Measurements from ENCODE around the gene MALL. TPM values are rescaled to one million over a fixed set of nuclear protein-coding genes. Genes with fewer than 3 reads are reported as not detected.

Gene MALL
- total and polyA plus RNA-seq, 2 of the 13 experiments (the other 11 are each of a cell fraction or from before 2014, with no cell fraction given): not detected

- TF ChIP-seq CEBPB (IDR thresholded peaks at IDR 0.05; ENCODE audit: borderline replicate concordance, low read depth, low read length) (no peak), HNRNPUL1 (IDR thresholded peaks at IDR 0.05; ENCODE audit: low read depth, low read length) (no peak), GTF2F1 (IDR thresholded peaks at IDR 0.05; ENCODE audit: low read length) (no peak), TEAD3 (CRISPR knock-in tag; optimal IDR thresholded peaks at IDR 0.05; ENCODE audit: borderline replicate concordance) (peak; percentile 71), ZNF20 (CRISPR knock-in tag; IDR thresholded peaks at IDR 0.05) (no peak), HNRNPH1 (optimal IDR thresholded peaks at IDR 0.05; ENCODE audit: low read depth, low read length) (no peak), HHEX (CRISPR knock-in tag; IDR thresholded peaks at IDR 0.05) (no peak), ZNF432 (CRISPR knock-in tag; IDR thresholded peaks at IDR 0.05; ENCODE audit: borderline replicate concordance) (no peak), ZNF552 (CRISPR knock-in tag; IDR thresholded peaks at IDR 0.05; ENCODE audit: borderline replicate concordance) (no peak), ZNF180 (CRISPR knock-in tag; IDR thresholded peaks at IDR 0.05; ENCODE audit: borderline replicate concordance, low read depth) (no peak), ZFYVE20 (CRISPR knock-in tag; IDR thresholded peaks at IDR 0.05; ENCODE audit: borderline replicate concordance, low read depth) (no peak), PHF21A (CRISPR knock-in tag; IDR thresholded peaks at IDR 0.05) (peak; percentile 85; the same call in 1 of the 2 replicates), EZH2 (conservative IDR thresholded peaks at IDR 0.05; ENCODE audit: low read depth, low read length) (no peak), SNAPC2 (CRISPR knock-in tag; IDR thresholded peaks at IDR 0.05) (no peak), TIGD3 (CRISPR knock-in tag; IDR thresholded peaks at IDR 0.05; ENCODE audit: borderline replicate concordance) (no peak), CCAR2 (optimal IDR thresholded peaks at IDR 0.05; ENCODE audit: low read depth, low read length) (no peak), PBX2 (CRISPR knock-in tag; IDR thresholded peaks at IDR 0.05) (no peak), ATAD3A (CRISPR knock-in tag; IDR thresholded peaks at IDR 0.05) (no peak), FOXC1 (CRISPR knock-in tag; IDR thresholded peaks at IDR 0.05; ENCODE audit: borderline replicate concordance) (no peak), KAT7 (CRISPR knock-in tag; IDR thresholded peaks at IDR 0.05; ENCODE audit: borderline replicate concordance) (no peak), ZNF431 (CRISPR knock-in tag; IDR thresholded peaks at IDR 0.05; ENCODE audit: borderline replicate concordance, low read depth) (no peak), ZSCAN22 (CRISPR knock-in tag; IDR thresholded peaks at IDR 0.05) (no peak), MBNL3 (CRISPR knock-in tag; conservative IDR thresholded peaks at IDR 0.05) (no peak), ZNF512B (CRISPR knock-in tag; IDR thresholded peaks at IDR 0.05; ENCODE audit: borderline replicate concordance) (no peak), FOXK1 (CRISPR knock-in tag; IDR thresholded peaks at IDR 0.05; ENCODE audit: borderline replicate concordance, low read depth) (0 out of 2 replicates have a peak, but pooled peaks have one; percentile 27), ZNF225 (CRISPR knock-in tag; IDR thresholded peaks at IDR 0.05) (no peak), JUND (CRISPR knock-in tag; IDR thresholded peaks at IDR 0.05) (no peak)
Measured at GRCh38 chr2:110146183-110146944, 30.7 kb upstream of the MALL start (continued).
